DMS114 treated with DMSO at 0.1 percent for 48 hours (cell line): Measurements from ENCODE around the gene COL8A2.

Source experiments
- DNase-seq: peaks from one replicate; lab custom pipeline; 2025; ENCODE audit not compliant: unreplicated experiment; lab: John Stamatoyannopoulos, UW

Gene COL8A2

DNA sequence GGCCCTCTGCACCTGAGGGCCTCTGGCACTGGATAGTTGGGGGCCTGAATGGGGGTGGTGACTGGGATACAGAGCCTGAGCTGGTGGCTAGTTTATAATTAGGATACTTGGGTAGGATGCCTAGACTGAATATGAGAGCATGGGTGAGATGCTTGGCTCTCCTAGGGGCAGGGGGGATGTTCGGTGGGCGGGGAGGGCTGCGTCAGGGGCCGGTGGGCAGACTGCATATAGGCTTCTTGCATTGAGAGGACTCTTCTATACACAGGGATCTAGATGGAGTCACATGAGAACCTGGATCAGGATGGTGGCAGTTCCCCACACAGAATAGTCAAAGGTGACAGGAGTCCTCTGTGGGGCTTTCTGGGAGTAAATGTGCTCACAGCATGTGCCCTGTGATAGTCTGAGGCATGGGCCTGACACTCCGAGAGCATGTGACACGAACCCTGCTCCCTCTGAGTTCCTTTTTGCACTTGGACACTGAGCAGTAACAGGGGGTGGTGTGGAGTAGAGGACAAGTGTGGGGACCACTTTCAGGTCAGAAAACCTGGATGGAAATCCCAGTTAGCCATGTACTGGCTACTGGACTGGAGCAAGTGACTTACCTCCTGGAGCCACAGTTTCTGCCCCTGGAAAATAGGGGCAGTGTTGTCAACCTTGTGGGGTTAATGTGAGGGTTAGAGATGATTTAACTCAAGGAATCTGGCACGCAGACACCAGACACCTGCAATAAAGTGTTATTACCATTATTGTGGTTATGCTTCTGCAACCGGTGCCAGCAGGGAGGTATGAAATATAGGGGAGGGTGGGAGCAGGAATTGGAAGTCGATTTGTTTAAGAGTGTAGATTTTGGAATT lies 33.2 kb upstream of the COL8A2 start:
- DNase-seq: no peak

DNA sequence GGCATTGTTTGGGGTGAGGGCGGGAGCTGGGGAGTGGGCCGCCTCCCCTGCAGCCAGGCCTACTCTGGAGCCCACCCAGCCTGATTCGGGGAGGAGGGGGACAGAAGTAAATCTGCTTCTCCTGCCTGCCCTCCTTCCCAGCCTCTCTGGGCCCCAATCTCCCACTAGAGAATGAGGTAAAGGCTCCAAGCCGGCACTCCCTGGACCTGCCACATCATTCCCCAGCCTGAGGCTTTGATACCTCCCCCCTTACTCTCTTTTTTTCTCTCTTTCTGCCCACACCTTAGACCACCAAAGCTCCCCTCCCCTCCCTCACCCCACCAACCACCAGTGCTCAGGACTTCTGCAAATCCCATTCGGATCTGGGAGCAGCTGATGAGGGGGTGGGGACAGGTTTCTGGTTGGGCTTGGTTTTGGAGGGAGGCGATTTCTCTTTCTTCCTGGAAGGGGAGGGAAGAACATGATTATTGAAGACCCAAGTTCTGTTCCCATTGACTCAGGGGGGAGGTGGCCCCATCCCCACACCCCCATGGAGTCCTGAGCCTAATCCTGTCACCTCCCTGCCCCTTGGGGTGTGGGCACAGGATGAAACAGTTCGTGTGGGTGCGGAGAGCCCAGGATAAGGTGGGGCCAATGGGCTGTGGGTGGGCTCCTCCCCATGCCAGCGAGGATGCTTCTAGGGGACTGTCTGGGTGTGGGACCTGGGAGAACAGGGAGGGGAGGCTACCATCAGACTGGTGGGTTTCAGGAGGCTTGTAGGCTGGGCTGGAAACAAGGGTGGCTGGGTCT lies 32.3 kb upstream of the COL8A2 start:
- DNase-seq: no peak

DNA sequence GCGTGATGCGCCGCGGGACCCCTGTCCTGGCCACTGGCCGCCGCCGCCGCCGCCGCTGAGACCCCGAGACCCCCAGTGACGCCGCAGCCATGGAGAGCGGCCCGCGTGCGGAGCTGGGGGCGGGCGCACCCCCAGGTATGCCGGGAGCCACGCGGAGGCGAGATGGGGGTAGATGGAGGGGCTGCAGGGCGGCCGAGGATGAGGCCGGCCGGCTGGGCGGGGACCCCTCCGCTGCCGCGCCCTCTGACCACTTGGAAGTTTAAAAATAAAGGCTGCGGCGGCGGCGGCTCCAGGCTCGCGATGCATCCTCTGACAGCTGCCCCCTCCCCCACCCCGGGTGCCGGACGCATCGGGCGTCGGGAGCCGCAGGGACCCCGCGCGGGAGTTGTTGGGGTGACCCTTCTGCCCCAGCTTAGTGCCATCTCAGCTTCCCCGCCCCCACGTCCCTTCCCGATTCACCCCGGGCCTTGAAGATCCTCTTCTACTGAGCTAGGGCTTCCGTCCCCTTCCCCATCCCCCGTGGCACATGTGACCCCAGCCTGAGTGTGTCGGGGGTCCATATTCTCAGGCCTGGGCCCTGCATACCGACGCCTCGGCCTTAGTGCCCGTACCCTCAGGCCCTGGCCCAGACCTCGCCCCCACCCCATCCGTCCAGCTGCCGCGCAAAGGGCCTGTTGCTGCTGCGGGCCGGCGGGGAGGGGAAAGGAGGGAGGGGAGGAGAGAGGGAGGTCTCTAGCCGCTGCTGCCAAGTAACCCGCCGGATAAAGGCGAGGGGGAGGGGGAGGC lies 31.5 kb upstream of the COL8A2 start:
- peak; percentile 22 for DNase-seq

DNA sequence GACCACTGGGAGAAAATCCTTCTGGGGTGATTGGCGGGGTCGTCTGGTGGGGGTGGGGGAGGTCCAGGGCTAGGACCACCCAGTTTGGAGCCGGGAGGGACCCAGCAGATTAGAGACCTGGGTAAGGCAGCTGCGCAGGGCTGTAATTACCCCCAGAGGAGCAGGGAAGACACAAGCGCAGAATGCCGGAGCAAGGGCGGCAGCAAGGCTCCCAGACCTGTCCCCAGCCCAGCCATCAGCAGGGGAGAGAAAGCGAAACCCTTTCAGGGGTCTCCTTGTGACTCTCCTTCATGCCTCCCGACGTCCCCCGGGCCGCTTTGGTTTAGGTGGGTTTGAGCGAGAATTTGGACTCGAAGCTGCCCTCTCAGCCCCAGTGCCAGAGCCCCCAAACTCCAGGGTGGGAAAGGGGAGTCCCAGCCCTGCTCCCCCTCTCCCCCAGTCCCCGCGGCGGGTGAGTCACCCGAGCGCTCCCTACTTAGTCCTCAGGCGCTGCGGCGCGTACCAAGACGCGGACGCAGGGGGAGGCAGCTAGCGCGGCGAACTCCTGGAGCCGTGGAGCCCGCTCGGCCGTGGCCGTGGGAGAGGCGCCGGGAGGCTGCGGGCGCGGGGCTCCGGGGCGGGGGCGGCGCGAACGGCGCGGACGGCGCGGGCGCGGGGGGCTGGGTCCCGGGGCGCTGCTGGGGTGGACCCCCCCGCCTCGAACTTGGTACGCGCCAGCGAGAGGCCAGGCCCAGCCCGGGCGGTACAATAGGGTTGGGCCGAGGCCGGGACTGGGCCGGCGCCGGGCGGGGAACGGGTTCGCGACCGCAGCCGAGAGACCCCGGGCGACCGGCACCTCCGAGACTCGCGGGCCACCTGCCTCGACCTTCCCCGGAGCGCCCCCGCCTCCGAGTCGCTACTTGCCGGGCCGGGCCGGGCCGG lies 30.6 kb upstream of the COL8A2 start, which contains the start of gene MAP7D1:
Gene MAP7D1 (plus strand): TSS at position 753 of the 921 bp plus-strand sequence. CDS start 258 bp downstream, outside the sequence.
- DNase-seq: peak; percentile 47

DNA sequence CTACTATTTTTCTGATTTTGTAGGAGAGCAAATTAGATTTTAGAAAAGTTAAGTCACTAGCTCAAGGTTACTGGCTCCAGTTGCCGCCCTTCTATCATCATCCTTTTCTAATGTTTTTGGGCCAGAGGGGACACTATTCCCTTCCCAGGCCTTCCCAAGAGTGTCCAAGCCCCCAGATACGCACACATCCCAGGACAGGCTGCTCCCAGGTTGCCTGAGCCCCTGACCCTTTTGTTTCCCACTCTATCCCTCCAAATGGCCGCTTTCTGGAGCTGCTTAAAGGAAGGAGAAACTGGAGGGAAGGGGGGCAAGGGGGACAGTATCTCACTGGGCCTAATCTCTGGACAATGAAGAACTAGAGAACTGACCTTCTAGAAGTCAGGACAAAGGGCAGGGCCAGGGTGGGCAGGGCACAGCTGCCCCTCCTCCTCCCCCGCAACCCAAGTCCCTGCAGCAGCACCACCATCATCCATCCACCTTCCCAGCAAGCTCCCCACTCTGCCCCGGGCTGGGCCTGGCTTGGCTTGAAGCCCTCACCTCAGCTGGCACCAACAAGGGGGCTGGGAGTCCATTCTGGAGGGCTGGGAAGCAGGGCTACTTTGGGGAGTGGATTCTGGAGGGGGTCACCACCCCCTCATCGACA lies 29.9 kb upstream of the COL8A2 start:
- no peak for DNase-seq

DNA sequence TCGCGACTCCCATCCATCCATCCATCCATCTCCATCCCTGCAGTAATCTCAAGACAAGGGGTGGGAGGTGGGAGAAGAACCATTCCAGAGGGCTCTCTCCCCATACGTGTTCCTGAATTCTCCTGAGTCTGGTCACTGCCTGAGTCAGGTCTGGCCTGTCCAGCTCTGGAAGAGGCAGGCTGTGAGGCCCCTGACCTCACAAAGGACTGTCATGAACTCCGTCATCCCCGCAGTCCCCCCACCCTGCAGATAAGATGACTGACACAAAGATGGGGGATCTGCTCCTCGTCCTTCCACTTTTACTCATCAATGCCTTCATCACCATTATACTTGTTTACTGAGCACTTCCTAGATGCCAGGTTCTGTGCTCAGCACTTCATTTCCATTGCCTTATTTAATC lies 29.3 kb upstream of the COL8A2 start:
- no peak for DNase-seq

DNA sequence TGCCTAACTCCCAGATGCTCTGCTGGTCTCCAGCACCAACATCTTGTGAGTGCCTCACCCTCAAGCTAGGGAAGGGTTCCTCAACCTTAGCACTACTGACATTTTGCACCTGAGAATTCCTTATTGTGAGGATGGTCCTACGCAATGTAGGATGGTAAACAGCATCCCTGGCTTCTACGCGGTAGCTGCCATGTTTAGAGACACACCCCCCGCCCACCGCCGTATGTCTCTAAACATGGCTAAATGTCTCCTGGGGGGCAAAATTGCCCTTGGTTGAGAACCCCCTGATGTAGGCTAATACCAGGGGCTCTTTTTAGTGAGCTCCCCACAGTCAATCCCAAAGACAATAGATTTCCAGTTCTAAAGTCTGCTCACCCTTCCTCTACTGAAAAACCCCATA lies 28.5 kb upstream of the COL8A2 start:
- DNase-seq: no peak

DNA sequence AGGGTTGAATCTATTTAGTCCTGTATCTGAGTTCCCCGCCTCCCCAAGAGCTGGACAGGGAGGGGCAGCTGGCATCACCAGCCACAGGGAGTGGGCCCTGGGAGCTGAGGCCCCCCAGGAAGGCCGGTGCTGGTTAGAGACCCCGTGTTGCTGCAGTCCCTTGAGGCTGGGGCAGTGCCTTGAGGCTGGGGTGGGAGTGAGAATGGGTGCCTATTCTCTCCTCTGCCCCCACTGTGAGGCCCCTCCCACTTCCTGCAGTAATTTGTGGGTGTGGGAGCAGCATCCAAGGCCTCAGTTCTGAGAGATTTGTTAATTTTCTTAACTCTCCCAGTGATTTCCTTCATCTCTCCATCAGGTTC lies 26.8 kb upstream of the COL8A2 start:
- DNase-seq: no peak

DNA sequence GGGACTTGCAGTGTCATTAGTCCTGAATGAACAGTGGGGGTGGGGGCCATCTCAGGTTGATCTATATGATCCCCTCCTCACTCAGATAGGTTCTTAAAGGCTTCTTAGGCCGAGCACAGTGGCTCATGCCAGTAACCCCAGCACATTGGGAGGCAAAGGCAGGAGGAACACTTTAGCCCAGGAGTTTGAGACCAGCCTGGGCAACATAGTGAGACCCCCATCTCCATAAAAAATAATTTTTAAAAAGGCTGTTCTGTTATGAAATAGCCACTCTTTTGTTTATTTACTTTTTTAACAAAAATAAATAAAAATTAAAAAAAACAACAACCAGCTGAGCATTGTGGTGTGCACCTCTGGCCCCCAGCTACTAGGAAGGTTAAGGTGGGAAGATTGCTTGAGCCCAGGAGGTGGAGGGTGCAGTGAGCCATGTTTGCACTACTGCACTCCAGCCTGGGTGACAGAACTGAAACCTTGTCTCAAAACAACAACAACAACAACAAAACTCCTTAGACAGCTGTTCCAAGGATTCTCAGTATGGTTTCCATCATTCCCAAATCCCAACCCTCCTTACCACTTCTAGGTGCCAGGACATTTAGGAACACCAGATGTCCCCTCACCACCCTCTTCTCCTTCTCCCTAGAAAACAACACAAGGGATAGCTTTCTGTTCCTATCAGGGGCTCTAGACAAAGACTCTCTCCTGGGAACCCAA lies 26.3 kb upstream of the COL8A2 start:
- DNase-seq: no peak

DNA sequence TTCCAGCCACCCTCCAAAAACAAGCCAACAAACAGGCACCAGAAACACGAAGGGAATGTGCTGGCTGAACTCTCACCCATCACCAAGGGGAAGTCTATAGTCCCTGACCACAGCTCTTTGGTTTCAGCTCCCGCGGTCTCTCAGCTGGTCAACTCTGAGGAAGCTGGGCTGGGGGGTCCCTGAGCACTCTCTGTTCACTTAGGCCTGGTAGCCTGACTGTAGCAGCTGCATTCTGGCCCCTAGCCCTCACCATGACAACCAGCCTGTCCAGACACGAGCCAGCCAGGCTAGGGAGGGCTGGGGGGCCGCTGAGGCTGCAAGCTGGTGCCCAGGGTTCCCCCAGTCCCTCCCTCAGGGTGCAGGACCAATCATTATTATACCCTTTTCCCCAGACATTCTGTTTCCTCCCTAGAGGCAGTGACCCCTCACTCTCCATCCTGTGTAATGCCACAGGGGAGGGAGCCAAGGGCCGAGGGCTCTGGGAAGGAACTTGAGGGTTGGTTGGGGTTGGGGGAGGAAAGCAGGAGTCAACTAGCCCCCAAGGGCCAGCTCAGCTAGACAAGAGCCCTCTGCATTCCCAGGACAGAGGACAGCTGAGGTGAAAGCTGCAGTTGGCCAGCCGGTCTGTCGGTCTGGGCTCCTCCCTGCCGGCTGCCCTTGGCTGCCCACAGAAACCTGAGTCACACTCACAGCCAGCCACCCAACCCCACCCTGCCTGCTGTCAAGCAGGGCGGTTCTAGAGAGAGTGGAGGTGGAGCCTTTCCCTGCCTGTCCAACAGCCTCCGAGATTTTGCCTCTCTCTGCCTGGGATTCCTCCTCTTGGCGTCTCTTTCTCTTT lies 25.5 kb upstream of the COL8A2 start:
- peak; percentile 73 for DNase-seq

DNA sequence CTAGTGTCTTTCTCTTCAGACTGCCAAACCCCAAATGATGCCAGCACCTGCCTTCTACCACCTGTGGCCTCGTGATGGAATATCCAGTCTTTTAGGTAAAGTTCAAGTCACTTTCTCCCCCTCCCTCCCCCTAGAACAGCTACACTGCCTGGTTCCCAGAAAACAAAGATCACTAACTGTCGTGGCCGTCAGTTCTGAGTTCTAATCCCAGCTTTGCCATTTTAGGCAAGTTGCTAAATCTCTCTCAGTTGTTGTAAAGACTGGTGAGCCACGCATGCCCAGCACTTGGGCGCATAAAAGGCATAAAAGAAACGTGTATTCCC lies 24.9 kb upstream of the COL8A2 start:
- DNase-seq: no peak

DNA sequence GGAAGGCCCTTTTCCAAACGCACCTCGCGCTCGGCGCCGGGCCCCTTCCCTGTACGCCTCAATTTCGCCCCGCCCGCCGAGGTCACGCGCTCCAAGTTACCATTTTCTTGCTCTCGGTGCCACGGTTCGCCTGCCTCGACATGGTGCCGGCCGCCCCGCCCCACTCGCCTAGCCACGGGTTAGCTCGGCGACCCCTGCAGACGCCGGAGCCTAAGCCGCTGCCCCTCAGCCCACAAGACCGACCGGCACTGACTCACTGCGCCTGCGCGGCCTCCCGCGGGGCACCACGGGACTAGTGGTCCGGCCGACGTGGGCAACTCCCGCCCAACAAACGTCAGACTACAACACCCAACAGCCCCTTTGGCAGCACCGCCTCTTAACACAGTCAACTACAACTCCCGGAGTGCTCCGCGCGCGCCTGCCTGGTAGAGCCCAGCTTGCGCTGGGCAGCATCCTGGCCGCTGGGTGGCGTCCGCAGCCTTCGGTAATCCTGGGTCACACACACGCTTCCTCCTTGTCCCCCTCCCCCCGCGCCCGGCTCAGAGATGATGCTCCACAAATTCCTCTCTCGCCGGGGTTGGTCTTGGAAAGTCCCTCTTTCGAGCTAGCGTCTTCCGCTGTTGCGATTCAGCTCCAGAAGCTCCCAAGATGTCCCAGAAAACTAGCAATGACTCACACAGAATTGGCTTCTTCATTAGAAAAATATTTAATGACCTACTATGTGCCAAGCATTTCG lies 24.4 kb upstream of the COL8A2 start, which contains the start of gene TRAPPC3:
Gene TRAPPC3 (minus strand): TSS at position 250 of the 736 bp plus-strand sequence. CDS start 108 bp downstream, at position 142.
- DNase-seq: peak; percentile 99

DNA sequence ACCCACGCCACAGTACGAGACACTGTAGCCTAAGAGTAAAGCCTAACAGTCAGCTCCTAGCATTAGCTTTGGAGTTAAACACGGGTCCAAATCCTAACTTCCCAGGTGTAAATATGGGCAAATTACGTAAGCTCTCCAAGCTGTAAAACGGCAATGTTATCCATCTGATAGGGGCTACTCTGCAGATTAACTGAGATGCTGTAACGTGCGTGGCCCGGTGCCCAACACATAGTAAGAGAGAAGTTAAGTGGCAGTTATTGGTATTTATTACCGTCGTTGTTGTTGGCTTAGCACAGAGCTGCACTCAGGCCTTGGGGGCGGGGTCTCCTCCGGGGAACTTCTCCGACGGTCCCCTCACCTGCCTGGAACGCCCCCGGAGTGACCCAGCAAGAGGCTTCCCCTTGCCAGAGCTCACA lies 23.8 kb upstream of the COL8A2 start:
- DNase-seq: no peak

DNA sequence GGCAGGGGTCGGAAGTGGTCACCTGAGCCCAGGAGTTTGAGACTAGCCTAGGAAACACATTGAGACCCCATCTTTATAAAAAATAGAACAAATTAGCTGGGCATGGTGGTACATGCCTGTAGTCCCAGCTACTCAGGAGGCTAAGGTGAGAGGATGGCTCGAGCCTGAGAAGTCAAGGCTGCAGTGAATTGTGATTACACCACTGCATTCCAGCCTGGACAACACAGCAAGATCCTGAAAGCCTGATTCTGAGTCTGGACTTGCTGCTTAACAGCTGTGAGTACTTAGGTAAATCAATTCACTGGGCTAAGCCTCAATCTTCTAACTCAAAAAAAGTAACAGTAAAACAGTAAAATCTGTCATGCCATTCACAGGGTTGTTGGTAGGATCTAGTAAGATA lies 19.4 kb upstream of the COL8A2 start:
- no peak for DNase-seq

DNA sequence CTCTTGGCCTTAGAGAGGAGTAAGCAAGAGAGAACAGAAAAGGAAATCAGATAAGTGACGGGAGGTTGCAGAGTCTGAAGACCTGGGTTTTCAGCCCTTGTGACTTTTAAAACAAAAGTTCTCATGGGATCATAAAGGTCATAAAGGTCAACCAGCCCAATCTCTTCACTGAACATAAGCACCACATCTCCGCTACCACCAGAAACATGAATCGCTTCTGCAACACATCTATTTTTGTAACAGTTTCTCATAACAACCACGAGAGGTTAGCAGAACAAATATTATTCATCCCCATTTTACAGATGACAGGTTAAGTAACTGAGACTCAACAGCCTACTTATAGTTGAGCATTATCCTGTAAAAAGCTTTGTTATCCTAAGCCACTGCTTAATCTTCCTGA lies 18.4 kb upstream of the COL8A2 start:
- DNase-seq: no peak

DNA sequence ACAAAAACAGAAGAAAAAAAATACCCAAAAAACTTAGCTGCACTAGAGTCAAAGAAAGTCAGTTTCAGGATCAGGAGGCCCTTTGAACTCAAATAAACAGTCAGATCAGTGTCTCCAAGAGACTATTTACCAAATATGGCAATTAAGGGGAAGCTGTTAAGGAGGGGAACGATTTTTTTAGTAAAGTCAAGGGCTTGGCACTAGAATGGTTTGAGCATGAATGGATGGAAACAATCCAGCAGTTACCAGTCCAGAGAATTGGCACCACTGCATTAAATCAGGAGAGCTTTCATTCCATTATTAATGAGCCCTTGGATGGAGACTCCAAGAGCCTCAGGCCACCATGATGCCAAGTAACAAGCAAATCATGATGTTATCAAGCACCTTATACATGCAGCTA lies 17.1 kb upstream of the COL8A2 start:
- DNase-seq: no peak

DNA sequence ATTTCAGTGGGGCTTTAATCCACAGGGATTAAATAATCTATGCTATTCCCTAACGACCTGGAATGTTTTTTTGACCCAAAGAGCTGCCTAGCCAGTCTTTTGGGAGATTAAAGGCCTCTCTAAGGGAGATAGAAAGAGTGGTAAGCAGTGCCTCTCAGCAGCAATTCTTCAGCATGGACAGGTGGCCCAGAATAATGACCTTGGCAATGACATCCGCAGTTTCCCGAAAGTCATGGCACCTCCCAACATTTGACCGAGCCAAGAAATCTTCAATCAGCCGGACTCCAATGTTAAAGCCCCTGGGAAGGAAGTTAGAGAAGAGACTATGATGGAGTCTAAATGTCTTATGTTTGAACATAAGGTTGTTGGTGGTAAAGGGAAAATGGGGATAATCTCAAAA lies 14.5 kb upstream of the COL8A2 start:
- DNase-seq: no peak

DNA sequence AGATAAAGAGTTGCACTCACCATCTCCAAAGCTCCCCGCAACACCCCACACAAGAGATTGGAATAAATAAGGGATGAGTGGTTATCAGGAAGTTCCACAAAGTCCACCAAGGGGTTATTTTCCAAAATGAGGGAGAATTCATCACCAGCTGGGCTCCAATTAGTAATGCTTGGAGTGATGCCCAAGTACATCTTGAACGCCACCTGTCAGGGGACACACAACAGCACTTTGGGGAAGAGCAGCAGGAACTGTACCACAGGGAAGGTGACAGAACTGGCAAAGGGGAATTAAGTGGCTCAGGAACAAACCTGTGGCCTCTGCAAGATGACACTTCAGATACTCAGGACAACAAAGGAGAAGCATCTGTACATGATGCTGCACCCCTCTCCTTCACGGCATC lies 12.8 kb upstream of the COL8A2 start:
- DNase-seq: no peak
